Liver (tissue), 9 donors: ENCODE measurements around the gene LRRC74A. TPM values are rescaled to one million over a fixed set of nuclear protein-coding genes. Genes with fewer than 3 reads are reported as not detected.

Source experiments
- DNase-seq: peaks from one replicate; pipeline ENCODE4 v3.0.0-alpha.2; 2017; ENCODE audit warnings: low spot score
- H3K27ac ChIP-seq, 2 donors: one replicate each; pipeline ENCODE4 v1.7.0; 2013; ENCODE audit warnings: inconsistent platforms in 2 of 2, low read length in 2 of 2, control low read depth in 1 of 2, low read depth in 1 of 2, mild to moderate bottlenecking in 1 of 2
- H3K27me3 ChIP-seq, 4 donors: one replicate each; pipeline versions ENCODE4 v1.6.1 to v1.7.0; 2013; ENCODE audit warnings: low read length in 3 of 4, inconsistent platforms in 1 of 4, mild to moderate bottlenecking in 1 of 4, moderate library complexity in 1 of 4; ENCODE audit not compliant: control insufficient read depth in 4 of 4, insufficient read depth in 4 of 4
- H3K36me3 ChIP-seq, 4 donors: one replicate each; pipeline versions ENCODE4 v1.6.1 to v1.7.0; 2013; ENCODE audit warnings: low read length in 3 of 4, mild to moderate bottlenecking in 3 of 4, low read depth in 1 of 4, moderate library complexity in 1 of 4; ENCODE audit not compliant: control insufficient read depth in 4 of 4, insufficient read depth in 3 of 4
- H3K4me1 ChIP-seq, 4 donors: one replicate each; pipeline versions ENCODE4 v1.6.1 to v1.7.0; 2013; ENCODE audit warnings: low read length in 3 of 4, mild to moderate bottlenecking in 3 of 4, moderate library complexity in 1 of 4; ENCODE audit not compliant: control insufficient read depth in 4 of 4, insufficient read depth in 4 of 4
- H3K4me3 ChIP-seq, 3 donors: one replicate each; pipeline versions ENCODE4 v1.6.1 to v1.7.0; 2013; ENCODE audit warnings: low read length in 3 of 3, control low read depth in 1 of 3, low read depth in 1 of 3, mild to moderate bottlenecking in 1 of 3
- H3K9ac ChIP-seq, 2 donors: one replicate each; pipeline ENCODE4 v1.7.0; 2013; ENCODE audit warnings: low read length in 2 of 2, mild to moderate bottlenecking in 2 of 2, moderate library complexity in 2 of 2, control low read depth in 1 of 2, low read depth in 1 of 2
- H3K9me3 ChIP-seq, 4 donors: one replicate each; pipeline versions ENCODE4 v1.6.1 to v1.7.0; 2013; ENCODE audit warnings: low read length in 3 of 4; ENCODE audit not compliant: control insufficient read depth in 4 of 4
- CTCF ChIP-seq: fragments of 150-350 bp; IDR thresholded peaks from 2 replicates; pipeline ENCODE4 v1.5.1; 2017; ENCODE audit warnings: improper control_type of control experiment, low read depth, low read length; ENCODE audit not compliant: missing input control
- EGR1 ChIP-seq, 2 donors: IDR thresholded peaks; 2 replicates each; pipeline ENCODE4 v1.6.1; 2016 to 2018; ENCODE audit warnings: antibody characterized with exemption in 2 of 2, low read depth in 2 of 2
- FOXA1 ChIP-seq: IDR thresholded peaks from 2 replicates; pipeline ENCODE4 v1.6.1; 2016; ENCODE audit warnings: antibody characterized with exemption
- FOXA2 ChIP-seq: IDR thresholded peaks from 2 replicates; pipeline ENCODE4 v1.6.1; 2016; ENCODE audit warnings: antibody characterized with exemption
- GABPA ChIP-seq, 2 donors: IDR thresholded peaks in 1 of 2; conservative IDR thresholded peaks in 1 of 2; 2 replicates each; pipeline ENCODE4 v1.6.1; 2016; ENCODE audit warnings: antibody characterized with exemption in 2 of 2, mild to moderate bottlenecking in 1 of 2, moderate library complexity in 1 of 2
- HNF4A ChIP-seq, 2 donors: conservative IDR thresholded peaks; 2 replicates each; pipeline ENCODE4 v1.6.1; 2016; ENCODE audit warnings: antibody characterized with exemption in 2 of 2, mild to moderate bottlenecking in 2 of 2
- JUND ChIP-seq, 2 donors: IDR thresholded peaks; 2 replicates each; pipeline ENCODE4 v1.6.1; 2016; ENCODE audit warnings: antibody characterized with exemption in 2 of 2
- NR2F2 ChIP-seq: IDR thresholded peaks from 2 replicates; pipeline ENCODE4 v1.6.1; 2016; ENCODE audit warnings: antibody characterized with exemption
- RAD21 ChIP-seq, 2 donors: IDR thresholded peaks; 2 replicates each; pipeline ENCODE4 v1.6.1; 2016; ENCODE audit warnings: antibody characterized with exemption in 2 of 2, mild to moderate bottlenecking in 2 of 2
- REST ChIP-seq: IDR thresholded peaks from 2 replicates; pipeline ENCODE4 v1.6.1; 2016; ENCODE audit warnings: antibody characterized with exemption, mild to moderate bottlenecking
- RXRA ChIP-seq, 2 donors: IDR thresholded peaks; 2 replicates each; pipeline ENCODE4 v1.6.1; 2017 to 2018; ENCODE audit warnings: antibody characterized with exemption in 2 of 2, mild to moderate bottlenecking in 1 of 2
- SP1 ChIP-seq: IDR thresholded peaks from 2 replicates; pipeline ENCODE4 v1.6.1; 2018; ENCODE audit warnings: antibody characterized with exemption, mild to moderate bottlenecking
- TAF1 ChIP-seq: conservative IDR thresholded peaks from 2 replicates; pipeline ENCODE4 v1.6.1; 2016; ENCODE audit warnings: antibody characterized with exemption, mild to moderate bottlenecking
- YY1 ChIP-seq: IDR thresholded peaks from 2 replicates; pipeline ENCODE4 v1.6.1; 2016; ENCODE audit warnings: antibody characterized with exemption, mild to moderate bottlenecking
- WGBS: extraction: QIAGEN DNeasy Blood & Tissue Kit; methylation state at CpG from one replicate; pipeline ENCODE4 v1.1.7; 2013; 5-methylcytosine and 5-hydroxymethylcytosine counted together
- polyA plus RNA-seq, 2 donors: library from polyadenylated mRNA; stranded (reverse) in 1 of 2; unstranded in 1 of 2; fragments of 200-250 nt in 1 of 2; fragments of >200 nt in 1 of 2; fragmentation: Nextera tagmentation in 1 of 2; extraction: Ambion mirVana in 1 of 2; gene quantifications; one replicate each; pipeline versions ENCODE4 v1.2.1 to v1.2.3, GENCODE V29; 2013 to 2015
- total RNA-seq, 2 donors: library from RNA; depleted of rRNA; stranded (reverse); fragments of >200 nt; gene quantifications; one replicate each; pipeline ENCODE4 v1.2.3, GENCODE V29; 2014
- TF ChIP-seq, protein P1 (sequence below): IDR thresholded peaks from 2 replicates; pipeline ENCODE4 v1.6.1; 2016; ENCODE audit warnings: antibody characterized with exemption
- donor health status: healthy.
- donor health status: healthy.
- donor health status: healthy.
- donor health status: healthy.
- donor health status: healthy.

Gene LRRC74A
- total and polyA plus RNA-seq, 4 donors: not detected

DNA sequence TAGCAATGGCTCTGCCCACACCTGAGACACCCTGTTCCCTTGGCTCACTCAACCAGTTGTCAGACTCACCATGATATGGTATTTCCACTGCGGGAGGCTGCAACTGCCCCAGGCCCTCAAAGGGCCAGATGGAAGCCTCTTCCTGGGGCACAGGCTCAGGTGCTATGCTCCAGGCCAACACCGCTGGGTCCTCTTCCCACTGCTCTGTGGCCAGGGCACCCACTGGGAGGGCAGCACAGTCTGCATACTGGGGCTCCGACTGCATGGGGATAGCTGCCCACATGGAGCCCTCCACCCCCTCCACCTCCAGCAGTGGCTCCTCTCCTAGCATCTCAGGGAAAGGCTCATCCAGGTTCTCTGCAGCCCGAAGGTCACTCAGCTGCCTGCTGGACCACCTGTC is 17.2 kb upstream of the LRRC74A start:
- WGBS: 97% methylated on average over 4 of the region's 4 CpGs
- H3K36me3 ChIP-seq: peaks cover 3 to 43% (median 37%) of the 10 kb centered on the region in 4 donors

GRCh38 chr14:76810525-76810924 is 15.7 kb upstream of the LRRC74A start:
- H3K27ac ChIP-seq: peak overlapping the region; percentile 83 to 97
- peak overlapping the region in 2 of 3 donors; percentile 51 to 78 for H3K4me3 ChIP-seq
- no peak for DNase-seq
- no peaks in the 10 kb centered on the region for H3K9me3 ChIP-seq
- peaks cover 2 to 24% (median 16%) of the 10 kb centered on the region in 4 donors for H3K4me1 ChIP-seq
- no peaks in the 10 kb centered on the region for H3K27me3 ChIP-seq
- WGBS: 11% methylated on average over 3 of the region's 3 CpGs
- peaks cover 0 to 34% (median 29%) of the 10 kb centered on the region in 4 donors for H3K36me3 ChIP-seq
- peak overlapping the region; percentile 21 to 94 for H3K9ac ChIP-seq
- TF ChIP-seq EGR1 (IDR thresholded peaks at IDR 0.05; ENCODE audit: low read depth in 2 of 2): no peak
- no peak for TF ChIP-seq SP1
- TF ChIP-seq CTCF: no peak
- TF ChIP-seq HNF4A (conservative IDR thresholded peaks at IDR 0.05): no peak
- TF ChIP-seq NR2F2: no peak
- no peak for TF ChIP-seq FOXA2
- no peak for TF ChIP-seq REST
- TF ChIP-seq, protein P1, sequence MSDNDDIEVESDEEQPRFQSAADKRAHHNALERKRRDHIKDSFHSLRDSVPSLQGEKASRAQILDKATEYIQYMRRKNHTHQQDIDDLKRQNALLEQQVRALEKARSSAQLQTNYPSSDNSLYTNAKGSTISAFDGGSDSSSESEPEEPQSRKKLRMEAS: no peak

More for the DNA sequence above, 17.2 kb upstream of the LRRC74A start:
- TF ChIP-seq RXRA (IDR thresholded peaks at IDR 0.05): no peak
- TF ChIP-seq YY1: no peak
- TF ChIP-seq CTCF: no peak
- TF ChIP-seq GABPA (IDR thresholded peaks at IDR 0.05 in 1 of 2, conservative IDR thresholded peaks at IDR 0.05 in 1 of 2): no peak
- no peak for TF ChIP-seq FOXA2
- TF ChIP-seq FOXA1: no peak
- no peak for TF ChIP-seq TAF1
- TF ChIP-seq JUND (IDR thresholded peaks at IDR 0.05): no peak
- TF ChIP-seq REST: no peak
- TF ChIP-seq NR2F2: no peak
- TF ChIP-seq, protein P1: no peak
- no peak for TF ChIP-seq HNF4A (conservative IDR thresholded peaks at IDR 0.05)
- TF ChIP-seq SP1: no peak
- TF ChIP-seq RAD21 (IDR thresholded peaks at IDR 0.05): no peak
- Histone ChIP-seq H3K9ac (peak overlapping the region in 1 of 2 donors; percentile 6), H3K9me3 (no peaks in the 10 kb centered on the region), H3K27me3 (no peaks in the 10 kb centered on the region), H3K27ac (no peak overlapping the region), H3K4me3 (no peak overlapping the region), H3K4me1 (peaks cover 2 to 24% (median 16%) of the 10 kb centered on the region in 4 donors)
- DNase-seq: no peak
